GM12891 (cell line): Measurements from ENCODE around the gene TFRC.

Source experiments
- POLR2A ChIP-seq: IDR thresholded peaks from 2 replicates; pipeline ENCODE4 v1.6.1; 2011; ENCODE audit warnings: low read depth, low read length, control low read depth
- POLR2AphosphoS5 ChIP-seq: IDR thresholded peaks from 2 replicates; pipeline ENCODE4 v1.6.1; 2011; ENCODE audit warnings: low read depth, low read length, control low read depth
- TAF1 ChIP-seq: IDR thresholded peaks from 2 replicates; pipeline ENCODE4 v1.6.1; 2011; ENCODE audit warnings: low read depth, low read length, control low read depth

DNA sequence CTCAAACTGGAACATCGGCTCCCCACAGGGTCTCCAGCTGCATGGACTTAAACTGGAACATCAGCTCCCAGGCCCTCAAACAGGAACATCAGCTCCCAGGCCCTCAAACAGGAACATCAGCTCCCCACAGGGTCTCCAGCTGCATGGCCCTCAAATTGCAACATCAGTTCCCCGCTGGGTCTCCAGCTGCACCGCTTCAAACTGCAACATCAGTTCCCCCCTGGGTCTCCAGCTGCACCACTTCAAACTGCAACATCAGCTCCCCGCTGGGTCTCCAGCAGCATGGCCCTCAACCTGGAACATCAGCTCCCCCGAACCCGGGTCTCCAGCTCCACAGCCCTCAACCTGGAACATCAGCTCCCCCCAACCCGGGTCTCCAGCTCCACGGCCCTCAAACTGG lies 82.0 kb downstream of the TFRC start:
- TF ChIP-seq POLR2A (no peak), TAF1 (no peak), POLR2AphosphoS5 (no peak)
